GM18508 (cell line): Measurements from ENCODE around the gene NOX5.

ENCODE experiments used
- ATAC-seq: cut with Tn5 transposase; IDR thresholded peaks from one replicate; pipeline ENCODE4 v1.9.1; 2021; ENCODE audit warnings: moderate number of reproducible peaks; ENCODE audit not compliant: insufficient read depth, unreplicated experiment

NOX5 gene

GRCh38 chr15:69094124-69094921, 79.8 kb downstream of the NOX5 start:
- no peak for ATAC-seq

GRCh38 chr15:69095274-69095673, 80.8 kb downstream of the NOX5 start:
- no peak for ATAC-seq

- no peak for ATAC-seq
Measured at GRCh38 chr15:69096196-69096595, 81.7 kb downstream of the NOX5 start.

- no peak for ATAC-seq
Measured at GRCh38 chr15:69096626-69097025, 82.1 kb downstream of the NOX5 start.

GRCh38 chr15:69098771-69099170, 84.3 kb downstream of the NOX5 start:
- no peak for ATAC-seq

GRCh38 chr15:69099941-69100340, 85.4 kb downstream of the NOX5 start:
- no peak for ATAC-seq

- no peak for ATAC-seq
Measured at GRCh38 chr15:69100821-69101220, 86.3 kb downstream of the NOX5 start.

GRCh38 chr15:69104050-69104750, 89.7 kb downstream of the NOX5 start:
- peak; percentile 64 for ATAC-seq

- ATAC-seq, result no peak
Measured at GRCh38 chr15:69105451-69105985, 91.0 kb downstream of the NOX5 start.

- ATAC-seq, result no peak
Measured at GRCh38 chr15:69107025-69107620, 92.6 kb downstream of the NOX5 start.
